GM21786 (cell line): ENCODE results near the gene PILRA.
"Not testable (repeated sequence)": the region's sequence is repeated elsewhere in the genome, so short reads cannot be mapped to it uniquely, and the experiment has no call there.

Source experiments
- ATAC-seq: cut with Tn5 transposase; IDR thresholded peaks from one replicate; pipeline ENCODE4 v1.9.1; 2021; ENCODE audit not compliant: unreplicated experiment

PILRA gene

GRCh38 chr7:100433276-100433591 is 59.9 kb downstream of the PILRA start:
- ATAC-seq: no peak

DNA sequence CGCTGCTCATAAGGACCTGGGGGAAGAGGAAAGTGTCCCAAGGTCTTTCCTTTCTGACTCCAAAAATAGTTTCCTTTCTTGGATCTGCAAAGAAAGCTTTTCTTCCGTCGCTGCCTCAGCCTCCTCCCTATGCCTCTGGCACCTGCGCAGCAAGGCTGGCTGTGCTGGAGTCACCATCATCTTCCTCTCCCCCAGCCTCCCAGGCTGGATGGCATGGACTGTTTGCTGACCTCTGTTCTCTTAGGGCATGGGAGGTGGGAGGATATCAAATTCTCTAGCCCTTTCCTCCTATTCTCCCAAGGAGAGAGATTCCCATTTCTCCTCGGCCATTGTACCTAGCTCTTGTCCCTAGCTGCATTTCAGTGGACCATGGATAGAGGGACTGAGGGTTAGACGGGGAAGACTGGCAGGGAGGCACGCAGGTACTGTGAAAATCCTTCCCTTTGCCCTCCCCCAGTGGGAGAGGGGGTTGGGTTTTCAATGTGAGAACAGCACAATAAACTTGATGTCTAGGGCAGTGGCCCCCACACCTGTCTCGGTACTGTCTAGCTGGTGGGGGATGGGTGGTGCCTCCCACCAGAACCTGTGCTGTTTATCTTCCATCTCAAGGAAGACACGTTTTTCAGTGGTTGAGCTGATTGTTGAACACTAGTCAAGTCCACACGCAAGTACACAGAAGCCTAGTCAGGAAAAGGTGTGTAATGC is 60.5 kb downstream of the PILRA start:
- no peak for ATAC-seq

- no peak for ATAC-seq
Observed at GRCh38 chr7:100434297-100435144, 61.2 kb downstream of the PILRA start.

DNA sequence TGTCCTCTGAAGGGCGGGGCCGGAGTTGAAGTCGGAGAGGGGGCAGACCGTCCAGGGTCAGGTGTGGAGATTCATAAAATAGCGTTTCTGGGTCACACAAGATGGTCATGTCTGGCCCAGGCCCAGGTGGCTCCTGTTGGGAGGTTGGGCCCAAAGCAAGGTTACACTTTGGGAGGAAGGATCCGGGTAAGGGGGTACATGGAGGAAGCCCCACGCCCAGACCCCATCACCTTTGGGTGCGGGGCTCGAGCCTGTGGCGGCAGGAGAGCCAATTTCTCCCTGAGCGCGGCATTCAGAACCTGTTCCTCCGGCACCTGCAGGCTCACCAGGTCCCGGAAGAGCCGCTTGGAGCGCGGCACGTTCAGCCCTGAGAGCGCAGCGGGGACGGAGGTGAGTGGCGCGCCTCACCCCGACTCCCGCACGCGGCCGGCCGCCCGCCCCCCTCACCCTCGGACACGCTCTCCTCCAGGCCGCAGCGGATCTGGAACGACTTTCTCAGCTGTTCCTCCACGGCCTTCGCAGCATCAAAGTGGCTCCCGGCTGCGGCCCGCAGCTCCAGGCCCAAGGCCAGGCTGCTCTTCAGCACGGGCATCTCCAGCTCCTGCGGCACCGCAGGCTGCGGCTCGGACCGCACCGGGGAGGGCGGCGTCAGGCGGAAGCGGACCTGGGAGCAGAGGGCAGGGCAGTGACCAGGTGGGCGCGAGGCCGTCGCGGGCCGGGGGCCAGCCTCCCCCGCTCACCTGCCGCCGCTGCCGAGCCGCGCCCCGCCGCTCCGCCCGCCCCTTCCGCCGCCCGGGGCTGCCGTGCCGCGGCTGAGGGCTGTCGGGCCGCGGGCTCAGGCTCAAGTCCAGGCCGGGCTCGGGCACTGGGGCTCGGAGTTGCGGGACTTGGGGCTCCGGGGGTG is 62.4 kb downstream of the PILRA start:
- peak; percentile 25 for ATAC-seq

GRCh38 chr7:100437150-100438100 is 64.1 kb downstream of the PILRA start:
- no peak for ATAC-seq

GRCh38 chr7:100438172-100438571 is 64.9 kb downstream of the PILRA start:
- ATAC-seq: no peak

DNA sequence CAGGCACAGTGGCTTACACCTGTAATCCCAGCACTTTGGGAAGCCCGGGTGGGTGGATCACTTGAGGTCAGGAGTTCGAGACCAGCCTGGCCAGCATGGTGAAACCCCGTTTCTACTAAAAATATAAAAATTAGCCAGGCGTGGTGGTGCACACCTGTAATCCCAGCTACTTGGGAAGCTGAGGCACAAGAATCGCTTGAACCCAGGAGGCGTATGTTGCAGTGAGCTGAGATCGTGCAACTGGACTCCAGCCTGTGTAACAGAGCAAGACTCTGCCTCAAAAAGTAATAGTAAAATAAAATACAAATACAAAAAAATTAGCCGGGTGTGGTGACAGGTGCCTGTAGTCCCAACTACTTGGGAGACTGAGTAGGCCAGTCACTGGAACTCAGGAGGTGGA is 65.4 kb downstream of the PILRA start:
- not testable (repeated sequence) for ATAC-seq

DNA sequence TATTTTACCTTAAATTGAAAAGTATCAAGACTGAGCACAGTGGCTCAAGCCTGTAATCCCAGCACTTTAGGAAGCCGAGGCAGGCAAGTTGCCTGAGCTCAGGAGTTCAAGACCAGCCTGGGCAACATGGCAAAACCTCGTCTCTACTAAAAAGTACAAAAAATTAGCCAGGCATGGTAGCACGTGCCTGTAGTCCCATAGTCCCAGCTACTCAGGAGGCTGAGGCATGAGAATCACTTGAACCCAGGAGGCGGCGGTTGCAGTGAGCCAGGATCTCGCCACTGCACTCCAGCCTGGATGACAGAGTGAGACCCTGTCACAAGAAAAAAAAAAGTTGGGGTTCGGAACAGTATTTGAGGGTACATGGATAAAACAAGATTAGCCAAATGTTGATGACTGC is 66.0 kb downstream of the PILRA start:
- not testable (repeated sequence) for ATAC-seq

DNA sequence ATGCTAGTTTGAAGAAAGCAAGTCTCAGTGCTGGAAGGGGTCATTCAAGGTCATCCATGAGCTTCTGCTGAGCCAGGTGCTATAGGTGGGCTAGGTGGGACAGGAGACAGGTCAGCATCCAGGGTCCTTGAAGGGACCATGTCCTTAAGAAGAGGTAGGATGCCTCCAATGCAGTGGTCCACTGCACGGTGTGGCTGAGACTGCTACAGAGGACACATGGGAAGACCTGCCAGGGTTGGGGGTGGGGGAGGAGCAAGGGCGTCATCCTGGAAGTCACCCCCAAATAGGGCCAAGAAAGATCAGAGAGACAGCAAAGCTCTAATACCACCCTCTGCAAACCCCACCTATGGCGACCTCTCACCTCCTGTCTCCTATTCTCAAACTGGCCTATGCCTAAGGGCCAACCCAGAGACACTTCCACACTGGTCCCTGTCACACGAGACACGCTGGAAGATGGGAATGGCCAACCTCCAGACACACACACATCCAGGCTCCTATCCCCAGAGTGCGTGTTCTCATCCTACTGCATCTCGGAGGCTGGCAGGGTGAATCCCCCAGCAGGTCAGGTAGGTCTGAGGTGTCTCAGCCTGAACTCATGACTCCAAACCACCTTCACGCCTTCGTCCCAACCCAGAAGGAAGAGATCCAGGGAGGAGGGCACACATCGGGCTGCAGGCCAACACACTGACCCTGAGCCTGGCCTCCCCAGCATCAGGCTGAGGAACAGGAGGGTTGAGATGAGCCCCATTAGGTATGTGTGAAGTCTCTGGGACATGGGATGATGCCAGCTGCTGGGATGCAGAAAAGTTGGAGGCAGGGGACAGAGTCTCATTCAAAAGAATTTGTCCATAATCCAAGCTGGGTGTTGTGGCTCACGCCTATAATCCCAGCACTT is 68.6 kb downstream of the PILRA start:
- no peak for ATAC-seq

- no peak for ATAC-seq
Observed at GRCh38 chr7:100443096-100443840, 70.0 kb downstream of the PILRA start.

- ATAC-seq: no peak
Observed at GRCh38 chr7:100444311-100445278, 71.3 kb downstream of the PILRA start.

DNA sequence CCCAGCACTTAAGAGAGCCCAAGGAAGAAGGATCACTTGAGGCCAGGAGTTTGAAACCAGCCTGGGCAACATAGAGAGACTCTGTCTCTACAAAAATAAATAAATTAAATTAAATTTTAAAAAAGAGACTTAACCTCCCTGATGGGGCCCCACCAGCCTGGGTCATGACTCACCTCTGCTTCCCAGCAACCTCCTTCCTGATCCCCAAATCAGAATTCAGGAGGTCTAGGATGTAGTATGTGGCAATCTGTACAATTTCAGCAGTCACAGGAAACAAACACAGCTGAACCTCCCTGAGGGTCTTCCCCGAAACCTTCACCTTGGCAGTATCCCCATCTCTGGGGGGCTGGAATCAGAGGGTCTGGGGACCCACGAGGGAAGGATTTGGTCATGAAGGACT is 72.8 kb downstream of the PILRA start:
- ATAC-seq: no peak

DNA sequence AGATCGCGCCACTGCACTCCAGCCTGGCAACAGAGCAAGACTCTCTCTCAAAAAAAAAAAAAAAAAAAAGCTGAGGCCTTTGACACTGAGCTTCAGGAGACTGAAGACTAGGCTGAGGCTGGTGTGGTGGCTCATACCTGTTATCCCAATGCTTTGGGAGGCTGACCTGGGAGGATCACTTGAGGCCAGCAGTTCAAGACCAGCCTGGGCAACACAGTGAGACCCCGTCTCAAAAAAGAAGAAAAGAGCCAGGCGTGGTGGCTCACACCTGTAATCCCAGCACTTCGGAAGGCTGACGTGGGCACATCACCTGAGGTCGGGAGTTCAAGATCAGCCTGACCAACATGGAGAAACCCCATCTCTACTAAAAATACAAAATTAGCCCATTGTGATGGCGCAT is 74.1 kb downstream of the PILRA start:
- not testable (repeated sequence) for ATAC-seq

DNA sequence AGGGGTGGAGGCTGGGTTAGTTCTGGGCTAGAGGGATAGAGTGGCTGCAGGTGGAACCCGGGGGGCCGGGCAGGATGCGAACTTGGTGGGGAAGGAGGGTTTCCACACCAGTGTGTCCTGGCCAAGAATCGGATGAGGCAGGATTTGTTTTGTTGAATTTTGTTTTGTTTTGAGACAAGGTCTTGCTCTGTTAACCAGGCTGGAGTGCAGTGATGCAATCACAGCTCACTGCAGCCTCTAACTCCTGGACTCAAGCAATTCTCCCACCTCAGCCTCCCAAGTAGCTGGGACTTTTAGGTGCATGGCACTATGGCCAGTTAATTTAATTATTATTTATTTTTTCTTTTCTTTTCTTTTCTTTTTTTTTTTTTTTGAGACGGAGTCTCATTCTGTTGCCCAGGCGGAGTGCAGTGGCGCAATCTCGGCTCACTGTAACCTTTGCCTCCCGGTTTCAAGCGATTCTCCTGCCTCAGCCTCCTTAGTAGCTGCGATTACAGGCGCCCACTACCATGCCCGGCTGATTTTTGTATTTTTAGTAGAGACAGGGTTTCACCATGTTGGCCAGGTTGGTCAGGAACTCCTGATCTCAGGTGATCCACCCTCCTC is 76.0 kb downstream of the PILRA start:
- ATAC-seq: no peak
